ENCODE measurements around the gene RPS6KA1.
"Not testable (repeated sequence)": the region's sequence is repeated elsewhere in the genome, so short reads cannot be mapped to it uniquely, and the experiment has no call there.

The RPS6KA1 gene

DNA sequence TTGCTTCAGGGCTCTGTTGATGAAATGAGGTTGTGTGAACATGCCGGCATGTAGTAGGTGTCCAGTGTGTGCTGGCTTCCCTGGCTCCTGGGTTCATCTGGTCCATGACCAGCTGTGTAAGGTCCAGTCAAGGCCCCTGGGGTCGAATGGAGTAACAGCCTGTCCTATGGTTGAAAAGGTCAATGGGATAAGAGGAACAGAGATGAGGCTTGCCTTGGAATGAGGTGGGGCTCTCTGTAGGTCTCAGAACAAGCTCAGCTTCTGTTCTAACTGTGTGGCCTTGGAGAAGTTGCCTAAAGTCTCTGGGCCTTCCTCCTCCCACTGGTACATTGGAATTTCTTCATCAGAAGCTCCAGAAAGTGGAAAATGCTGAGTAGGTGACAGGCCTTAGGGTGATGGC, 26.6 kb downstream of the RPS6KA1 start:
- FAIRE-seq = no peak

DNA sequence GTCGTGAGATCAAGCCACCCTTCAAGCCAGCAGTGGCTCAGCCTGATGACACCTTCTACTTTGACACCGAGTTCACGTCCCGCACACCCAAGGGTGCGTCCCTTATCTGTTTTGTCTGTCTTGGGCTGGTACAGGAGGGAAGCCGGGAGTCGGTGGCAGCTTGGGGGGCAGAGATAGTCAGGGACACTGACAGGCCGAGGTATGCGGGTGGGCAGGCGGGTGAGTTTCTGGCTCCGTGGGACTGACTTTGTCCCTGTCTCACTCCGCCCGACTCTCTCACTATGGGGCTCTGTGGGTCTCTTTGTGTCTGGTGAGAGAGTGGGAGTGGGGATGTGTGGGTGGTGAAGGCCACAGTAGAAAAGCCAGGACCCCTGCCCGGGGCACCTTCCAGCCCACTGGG, 27.4 kb downstream of the RPS6KA1 start:
- FAIRE-seq = no peak

DNA sequence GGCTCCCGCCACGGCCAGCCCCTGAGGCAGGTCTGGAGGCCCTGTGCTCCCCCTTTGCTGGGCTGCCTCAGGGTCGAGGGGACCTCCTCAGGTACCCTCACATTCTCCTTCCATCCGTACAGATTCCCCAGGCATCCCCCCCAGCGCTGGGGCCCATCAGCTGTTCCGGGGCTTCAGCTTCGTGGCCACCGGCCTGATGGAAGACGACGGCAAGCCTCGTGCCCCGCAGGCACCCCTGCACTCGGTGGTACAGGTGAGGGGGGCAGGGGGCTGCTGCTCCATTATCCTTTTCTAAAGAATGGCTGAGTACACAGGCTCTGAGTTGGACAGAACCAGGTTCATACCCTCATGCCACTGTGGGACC, 29.1 kb downstream of the RPS6KA1 start:
- FAIRE-seq = no peak

DNA sequence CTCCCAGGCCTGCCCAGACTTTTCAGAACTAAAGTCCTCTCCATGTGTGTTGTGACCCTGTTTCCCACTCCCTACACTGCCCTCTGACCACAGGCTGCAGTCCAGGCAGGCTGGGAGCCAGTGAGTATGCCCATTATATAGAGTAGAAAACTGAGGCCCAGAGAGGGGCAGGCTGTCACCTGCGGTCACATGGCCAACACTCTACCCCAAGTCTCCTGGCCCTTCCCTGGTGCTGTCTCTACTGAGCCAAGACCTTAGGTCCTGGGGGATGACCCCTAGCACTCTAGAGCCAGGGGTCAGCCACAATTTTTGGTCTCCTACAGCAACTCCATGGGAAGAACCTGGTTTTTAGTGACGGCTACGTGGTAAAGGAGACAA, 30.8 kb downstream of the RPS6KA1 start:
- no peak for FAIRE-seq

DNA sequence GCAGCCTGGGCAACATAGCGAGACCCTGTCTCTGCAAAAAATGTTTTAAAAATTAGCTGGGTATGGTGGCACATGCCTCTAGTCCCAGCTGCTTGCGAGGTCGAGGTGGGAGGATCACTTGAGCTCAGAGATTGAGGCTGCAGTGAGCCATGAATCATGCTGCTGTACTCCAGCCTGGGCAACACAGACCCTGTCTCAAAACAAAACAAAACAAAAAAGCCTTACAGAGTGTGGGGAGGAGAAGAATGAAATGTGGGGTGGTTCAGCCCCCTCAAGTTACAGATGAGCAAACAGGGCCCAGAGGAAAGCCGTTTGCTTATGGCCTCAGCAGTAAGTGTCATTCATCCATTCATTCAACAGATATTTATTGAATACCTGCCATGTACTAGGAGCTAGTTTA, 40.7 kb downstream of the RPS6KA1 start:
- no peak for FAIRE-seq

DNA sequence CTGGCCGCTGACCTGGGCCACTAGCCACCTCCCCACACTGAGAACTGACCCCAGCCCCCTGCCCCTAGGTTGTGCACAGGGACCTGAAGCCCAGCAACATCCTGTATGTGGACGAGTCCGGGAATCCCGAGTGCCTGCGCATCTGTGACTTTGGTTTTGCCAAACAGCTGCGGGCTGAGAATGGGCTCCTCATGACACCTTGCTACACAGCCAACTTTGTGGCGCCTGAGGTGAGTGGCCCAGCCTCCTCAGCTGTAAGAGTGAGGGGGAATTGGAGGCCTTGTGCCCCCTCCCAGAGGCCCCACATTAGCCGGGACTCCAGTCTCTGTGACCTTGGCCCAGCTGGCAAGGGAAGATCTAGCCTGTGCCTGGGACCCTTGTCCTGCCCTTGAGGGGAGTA, 41.8 kb downstream of the RPS6KA1 start:
- no peak for FAIRE-seq

DNA sequence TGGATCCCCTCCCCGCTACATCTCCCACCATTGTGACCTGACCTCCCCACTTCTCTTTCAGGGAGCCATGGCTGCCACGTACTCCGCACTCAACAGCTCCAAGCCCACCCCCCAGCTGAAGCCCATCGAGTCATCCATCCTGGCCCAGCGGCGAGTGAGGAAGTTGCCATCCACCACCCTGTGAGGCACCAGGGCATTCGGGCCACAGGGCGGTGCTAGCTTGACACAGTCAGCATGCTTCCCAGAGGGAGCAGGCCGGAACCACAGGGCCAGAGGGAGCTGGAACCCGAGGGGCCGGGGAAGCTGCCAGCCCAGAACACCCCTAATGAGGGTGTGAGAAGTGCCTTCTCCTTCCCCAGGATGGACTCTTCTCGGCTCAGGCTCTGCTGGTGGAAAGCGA, 44.5 kb downstream of the RPS6KA1 start:
- no peak for FAIRE-seq

DNA sequence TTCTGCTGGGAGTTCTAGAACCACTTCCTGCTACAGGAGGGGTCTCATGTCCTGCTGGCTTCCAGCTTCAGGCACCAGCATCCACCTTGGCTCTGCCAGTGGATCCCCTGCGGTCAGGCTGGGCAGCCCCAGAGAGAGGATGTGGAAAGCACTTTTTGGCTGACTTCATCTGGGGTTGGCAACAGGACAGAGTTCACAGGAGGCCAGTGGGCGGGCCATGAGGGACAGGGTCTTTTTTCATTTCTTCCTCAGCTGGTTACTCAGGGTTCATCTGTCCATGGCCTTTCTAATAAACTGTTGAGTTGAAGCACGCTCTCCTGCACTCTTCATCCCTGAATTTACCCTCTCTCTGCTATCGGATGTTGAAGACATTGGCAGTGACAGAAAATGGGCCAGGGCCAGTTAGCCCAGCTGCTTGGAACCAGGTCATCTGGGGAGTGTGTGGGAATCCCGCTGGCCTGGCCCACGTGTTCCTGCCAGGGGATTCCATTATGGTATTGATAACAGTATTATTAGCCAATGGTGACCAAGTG, 45.2 kb downstream of the RPS6KA1 start:
- no peak for FAIRE-seq

DNA sequence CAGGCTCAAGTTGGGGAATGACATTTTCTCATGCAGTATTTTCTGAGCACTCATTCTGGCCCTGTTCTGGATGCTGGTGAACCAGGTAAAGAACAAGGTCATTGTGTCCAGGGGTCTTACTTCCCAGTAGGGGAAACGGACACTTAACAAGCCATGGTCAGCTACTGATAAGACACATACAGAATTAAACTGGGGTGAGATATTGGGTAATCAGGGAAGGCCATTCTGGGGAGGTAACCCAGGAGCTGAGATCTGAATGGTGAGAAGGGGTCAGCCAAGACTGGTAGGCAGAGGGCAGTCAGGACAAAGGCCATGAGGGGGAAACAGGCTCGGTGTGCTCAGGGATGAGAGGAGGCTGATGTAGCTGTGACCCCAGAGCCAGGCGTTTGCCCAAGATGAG, 45.8 kb downstream of the RPS6KA1 start:
- FAIRE-seq = no peak

DNA sequence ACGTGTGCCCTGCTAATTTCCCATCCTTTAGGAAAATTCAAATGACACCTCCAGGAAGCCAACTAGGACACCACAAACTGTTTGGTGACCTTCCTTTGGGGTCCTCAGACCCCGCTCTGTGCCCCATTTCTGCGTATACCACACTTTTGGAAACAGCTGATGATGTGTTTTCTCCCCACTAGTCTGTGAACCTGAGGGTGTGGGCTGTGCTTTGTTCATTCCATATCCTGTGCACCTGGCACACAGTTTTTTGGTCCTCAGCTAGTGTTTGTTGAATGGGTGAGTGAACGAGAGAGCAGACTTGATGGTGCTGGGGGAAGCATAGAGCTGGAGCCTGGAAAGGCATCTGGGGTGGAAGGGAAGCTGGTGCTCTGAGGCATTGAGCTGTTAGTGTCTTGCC, 48.6 kb downstream of the RPS6KA1 start:
- no peak for FAIRE-seq

DNA sequence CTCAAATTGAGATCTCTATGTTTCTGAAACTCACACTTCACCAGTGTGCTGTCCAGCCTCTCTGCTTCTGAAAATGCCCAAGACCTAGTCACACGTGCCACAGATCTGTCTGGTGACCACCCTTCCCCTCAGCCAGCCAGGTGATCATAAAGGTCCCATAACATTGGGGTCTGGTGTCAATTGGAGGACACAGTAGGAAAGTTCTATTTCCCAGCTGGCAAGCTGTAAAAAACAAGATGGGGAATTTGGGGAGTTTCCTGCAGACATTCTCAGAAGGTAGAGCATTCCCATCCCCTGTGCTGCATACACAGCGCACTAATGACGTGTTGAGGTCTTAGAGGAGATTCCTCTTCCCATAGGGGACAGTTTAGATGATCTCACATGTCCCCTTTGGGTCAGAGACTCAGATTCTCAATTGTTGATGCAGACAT, 50.1 kb downstream of the RPS6KA1 start:
- no peak for FAIRE-seq

DNA sequence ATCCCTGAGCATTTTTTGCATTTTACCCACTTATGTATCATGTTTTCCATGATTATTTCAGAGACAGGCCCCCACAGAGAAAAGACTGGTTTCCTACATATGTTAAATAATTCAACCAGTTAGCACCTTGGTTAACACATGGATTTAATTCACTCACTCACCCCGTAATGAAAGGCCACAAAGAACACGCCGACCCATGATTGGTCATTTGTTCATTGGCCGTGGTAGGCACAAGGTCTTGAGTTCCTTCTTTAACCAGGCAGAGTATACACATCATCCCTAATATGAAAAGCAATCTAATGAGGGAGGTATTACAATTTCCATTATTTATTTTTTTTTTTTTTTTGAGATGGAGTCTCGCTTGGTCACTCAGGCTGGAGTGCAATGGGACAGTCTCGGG, 50.6 kb downstream of the RPS6KA1 start:
- no peak for FAIRE-seq

DNA sequence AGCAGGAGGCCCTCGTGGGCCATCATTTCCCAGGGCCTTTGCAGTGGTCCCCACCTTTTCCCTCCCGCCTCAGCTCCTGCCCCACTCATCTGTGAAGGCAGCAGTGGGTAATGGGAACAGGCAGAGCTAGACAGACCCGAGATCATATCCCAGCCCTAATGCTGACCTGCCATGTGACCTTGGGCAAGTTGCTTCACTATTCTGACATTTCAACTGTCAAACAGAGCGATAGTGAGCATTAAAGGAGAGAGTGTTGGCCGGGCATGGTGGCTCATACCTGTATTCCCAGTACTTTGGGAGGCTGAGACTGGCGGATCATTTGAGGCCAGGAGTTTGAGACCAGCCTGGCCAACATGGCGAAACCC, 51.7 kb downstream of the RPS6KA1 start:
- no peak for FAIRE-seq

DNA sequence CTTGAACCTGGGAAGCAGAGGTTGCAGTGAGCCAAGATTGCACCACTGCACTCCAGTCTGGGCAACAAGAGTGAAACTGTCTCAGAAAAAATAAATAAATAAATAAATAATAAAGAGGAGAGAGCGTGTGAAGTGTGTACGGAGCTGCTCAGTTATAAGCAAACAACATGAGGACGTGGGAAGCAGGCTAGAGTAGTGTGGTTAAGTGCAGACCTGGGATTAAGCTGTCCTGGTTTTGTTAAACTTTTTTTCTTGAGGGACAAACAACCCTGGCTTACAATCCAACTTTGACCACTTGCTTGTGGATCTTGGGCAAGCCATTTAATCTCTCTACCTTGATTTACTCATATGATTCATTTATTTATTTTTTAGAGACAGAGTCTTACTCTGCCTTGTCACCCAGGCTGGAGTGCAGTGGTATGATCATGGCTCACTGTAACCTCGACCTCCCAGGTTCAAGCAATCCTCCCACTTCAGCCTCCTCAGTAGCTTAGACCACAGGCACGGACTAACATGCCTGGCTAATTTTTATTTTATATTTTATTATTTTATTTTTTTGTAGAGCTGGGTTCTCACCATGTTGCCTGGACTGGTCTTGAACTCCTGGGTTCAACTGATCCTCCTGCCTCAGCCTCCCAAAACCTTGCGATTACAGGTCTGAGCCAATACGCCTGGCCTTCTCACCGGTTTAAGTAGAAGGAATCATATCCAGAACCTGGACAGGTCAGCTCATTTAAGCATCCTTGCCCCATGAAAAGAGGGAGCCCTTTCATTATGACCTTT, 52.7 kb downstream of the RPS6KA1 start:
- no peak for FAIRE-seq

DNA sequence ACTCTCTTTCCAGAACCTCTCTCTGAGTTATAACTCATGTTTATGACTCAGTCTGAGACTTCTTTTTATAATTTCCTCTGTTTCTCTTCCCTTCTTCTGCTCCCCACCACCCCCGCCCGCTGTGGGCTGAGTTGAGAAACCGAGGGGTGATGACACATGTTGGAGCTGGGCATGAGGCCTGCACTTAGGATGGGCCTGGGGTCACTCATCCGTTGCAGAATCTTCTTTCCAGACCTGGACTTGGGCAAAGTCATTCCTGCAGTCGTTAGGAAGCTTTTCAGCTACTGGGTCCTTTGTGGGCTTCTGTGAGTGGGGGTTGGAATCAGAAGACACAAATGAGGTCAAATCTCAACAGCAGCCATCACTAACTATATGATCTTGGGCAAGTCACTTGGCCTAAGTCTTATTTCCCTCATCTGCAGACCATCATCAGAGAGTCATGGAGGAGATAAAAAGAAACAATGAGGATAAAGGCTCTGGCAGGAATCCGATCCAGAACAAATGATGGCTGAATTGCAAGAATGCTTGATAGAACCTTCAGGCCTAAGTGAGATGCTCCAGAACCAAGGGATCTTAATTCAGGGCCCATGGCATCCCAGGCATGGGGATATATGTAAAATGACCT, 53.4 kb downstream of the RPS6KA1 start:
- no peak for FAIRE-seq

DNA sequence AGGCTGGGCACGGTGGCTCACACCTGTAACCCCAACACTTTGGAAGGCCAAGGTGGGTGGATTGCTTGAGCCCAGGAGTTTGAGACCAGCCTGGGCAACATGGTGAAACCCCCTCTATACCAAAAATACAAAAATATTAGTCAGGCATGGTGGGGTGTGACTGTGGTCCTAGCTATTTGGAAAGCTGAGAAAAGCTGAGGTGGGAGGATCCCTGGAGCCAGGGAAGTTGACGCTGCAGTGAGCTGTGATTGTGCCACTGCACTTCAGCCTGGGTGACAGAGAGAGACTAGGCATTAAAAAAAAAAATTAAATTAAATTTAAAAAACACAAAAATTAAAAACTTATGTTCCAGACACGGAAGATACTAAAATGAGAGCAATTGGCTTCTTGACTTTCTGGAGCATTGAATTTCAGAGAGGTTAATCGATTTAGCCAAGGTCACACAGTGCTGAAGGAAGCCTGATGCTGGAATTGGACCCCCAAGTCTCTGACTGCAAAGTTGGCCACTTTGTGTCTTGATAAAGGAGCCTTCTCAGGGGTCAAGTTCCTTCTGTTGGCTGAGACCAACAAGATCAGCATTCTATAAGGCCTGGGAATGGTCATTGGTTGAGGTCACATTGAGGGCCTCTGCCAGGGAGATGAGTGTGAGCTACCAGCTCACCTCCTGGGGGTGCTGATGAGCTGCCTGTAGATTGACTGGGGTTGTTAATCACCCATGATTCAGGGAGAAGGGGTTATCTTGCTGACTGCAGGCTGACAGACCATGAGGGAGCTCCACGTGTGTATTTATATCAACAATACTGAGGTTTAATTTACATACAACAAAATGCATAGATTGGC, 54.3 kb downstream of the RPS6KA1 start:
- no peak for FAIRE-seq

DNA sequence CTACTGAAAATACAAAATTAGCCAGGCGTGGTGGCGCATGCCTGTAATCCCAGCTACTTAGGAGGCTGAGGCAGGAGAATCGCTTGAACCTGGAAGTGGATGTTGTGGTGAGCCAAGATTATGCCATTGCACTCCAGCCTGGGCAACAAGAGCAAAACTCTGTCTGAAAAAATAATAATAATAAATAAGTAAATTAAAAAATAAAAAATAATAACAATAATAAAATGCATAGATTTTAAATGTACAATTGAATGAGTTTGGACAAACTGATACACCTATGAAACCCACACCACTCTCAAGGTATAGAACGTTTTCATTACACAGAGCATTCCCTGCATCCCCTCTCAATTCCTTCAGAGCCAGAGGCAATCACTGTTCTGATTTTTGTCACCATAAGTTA, 55.0 kb downstream of the RPS6KA1 start:
- not testable (repeated sequence) for FAIRE-seq

DNA sequence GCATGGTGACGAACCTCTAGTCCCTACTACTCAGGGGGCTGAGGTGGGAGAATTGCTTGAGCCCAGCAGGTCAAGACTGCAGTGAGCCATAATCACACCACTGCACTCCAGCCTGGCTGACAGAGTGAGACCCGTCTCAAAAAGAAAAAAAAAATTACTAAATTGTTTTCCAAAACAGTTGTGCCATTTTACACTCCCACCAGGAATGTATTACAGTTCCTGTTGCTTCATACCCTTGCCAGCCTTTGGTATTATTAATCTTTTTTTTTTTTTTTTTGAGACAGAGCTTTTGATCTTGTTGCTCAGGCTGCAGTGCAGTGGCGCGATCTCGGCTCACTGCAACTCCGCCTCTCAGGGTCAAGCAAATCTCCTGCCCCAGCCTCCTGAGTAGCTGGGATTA, 55.9 kb downstream of the RPS6KA1 start:
- FAIRE-seq = no peak

DNA sequence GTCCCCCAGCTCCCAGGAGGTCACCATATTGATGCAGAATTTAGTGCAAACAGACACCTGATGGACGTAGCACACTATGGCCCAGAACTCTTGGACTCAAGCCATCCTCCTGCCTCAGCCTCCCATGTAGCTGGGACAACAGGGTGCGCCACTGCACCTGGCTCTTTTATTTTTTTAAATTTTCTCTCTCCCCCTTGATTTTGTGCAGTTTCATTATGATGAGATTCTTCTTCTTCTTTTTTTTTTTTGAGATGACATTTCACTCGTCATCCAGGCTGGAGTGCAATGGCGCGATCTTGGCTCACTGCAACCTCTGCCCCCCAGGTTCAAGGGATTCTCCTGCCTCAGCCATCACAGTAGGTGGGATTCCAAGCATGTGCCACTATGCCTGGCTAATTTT, 63.8 kb downstream of the RPS6KA1 start:
- no peak for FAIRE-seq

DNA sequence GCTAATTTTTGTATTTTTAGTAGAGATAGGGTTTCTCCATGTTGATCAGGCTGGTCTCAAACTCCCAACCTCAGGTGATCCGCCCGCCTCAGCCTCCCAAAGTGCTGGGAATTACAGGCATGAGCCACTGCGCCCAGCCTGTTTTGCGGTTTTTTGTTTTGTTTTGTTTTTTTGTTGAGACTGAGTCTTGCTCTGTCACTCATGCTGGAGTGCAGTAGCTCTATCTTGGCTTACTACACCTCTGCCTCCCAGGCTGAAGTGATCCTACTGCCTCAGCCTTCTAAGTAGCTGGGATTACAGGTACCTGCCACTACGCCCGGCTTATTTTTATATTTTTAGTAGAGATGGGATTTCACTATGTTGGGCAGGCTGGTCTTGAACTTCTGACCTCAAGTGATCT, 65.0 kb downstream of the RPS6KA1 start:
- not testable (repeated sequence) for FAIRE-seq

DNA sequence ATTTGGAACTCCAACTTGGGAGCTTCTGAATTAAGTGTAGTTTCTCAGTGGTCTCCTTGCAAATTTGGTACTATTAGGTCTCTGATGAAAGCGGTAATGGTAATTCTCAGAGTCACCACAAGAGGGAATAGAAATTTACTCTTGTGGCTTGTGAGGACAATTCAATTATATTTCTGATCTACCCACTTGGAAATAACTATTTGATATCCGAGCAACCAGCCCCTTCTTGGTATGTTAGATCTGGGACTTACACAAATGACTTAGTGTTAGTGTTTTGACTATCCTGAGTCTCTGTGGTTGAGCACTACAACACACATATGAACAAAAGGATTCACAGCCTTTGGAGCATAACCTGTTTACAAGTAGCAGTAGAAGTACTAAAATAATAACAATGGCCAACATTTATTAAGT, 68.1 kb downstream of the RPS6KA1 start:
- FAIRE-seq = peak; percentile 72

DNA sequence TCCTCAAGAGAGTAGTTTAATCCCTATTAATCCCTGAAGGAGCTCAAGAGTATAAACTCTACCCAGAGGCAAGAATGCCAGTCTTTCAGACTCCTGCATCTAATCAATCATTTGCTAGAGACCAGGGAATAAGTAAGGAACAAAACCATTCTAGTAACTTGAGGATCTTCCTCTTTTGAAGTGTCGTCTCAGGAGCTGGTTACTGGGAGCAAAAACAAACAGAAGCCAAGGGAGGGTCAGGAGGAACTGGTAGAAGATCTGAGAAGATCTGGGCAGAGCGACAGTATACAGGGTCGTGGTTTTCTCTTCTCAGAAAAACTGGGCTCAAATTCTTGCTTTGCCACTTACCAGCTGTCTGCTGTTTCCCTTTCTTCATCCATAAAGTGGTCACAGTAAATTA, 69.3 kb downstream of the RPS6KA1 start:
- no peak for FAIRE-seq

DNA sequence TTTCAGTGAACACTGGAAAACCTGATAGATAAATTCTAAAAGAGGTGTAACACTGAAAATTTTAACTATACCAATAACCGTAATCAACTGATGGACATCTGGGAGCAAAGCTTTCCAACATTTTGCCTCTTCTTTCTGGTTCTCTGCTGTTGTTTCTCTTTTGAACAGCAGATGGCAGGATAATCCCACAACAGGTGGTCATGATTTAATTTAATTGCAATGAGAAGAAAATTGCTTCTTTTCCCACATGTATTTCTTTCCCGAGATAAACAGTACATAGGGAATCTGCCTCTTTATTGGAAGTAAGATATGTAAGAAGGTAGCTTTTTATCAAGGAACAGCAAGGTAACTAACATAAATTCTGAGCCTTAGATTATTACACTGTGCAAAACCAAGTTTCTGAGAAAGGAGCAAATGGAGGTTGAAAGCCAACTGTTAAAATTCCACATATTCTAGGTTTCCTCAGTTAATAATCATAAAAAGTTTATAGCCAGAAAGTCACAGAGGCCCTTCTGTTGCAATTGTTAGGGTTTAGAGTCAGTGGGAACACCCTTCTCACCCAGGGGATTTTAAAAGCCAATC, 72.9 kb downstream of the RPS6KA1 start:
- peak; percentile 98 for FAIRE-seq
